ENCODE measurements around the gene TMED8.

TMED8 gene

GRCh38 chr14:77296155-77296554, 80.7 kb downstream of the TMED8 start:
- DNase-seq (ENCODE audit: low spot score): no peak

- DNase-seq (ENCODE audit: low spot score): peak; percentile 17
Measured at GRCh38 chr14:77290705-77291104, 86.2 kb downstream of the TMED8 start.

- no peak for DNase-seq (ENCODE audit: low spot score)
Measured at GRCh38 chr14:77286576-77286975, 90.3 kb downstream of the TMED8 start.
